Urinary bladder (tissue), 2 donors: ENCODE results near the gene SLC30A10. TPM values are rescaled to one million over a fixed set of nuclear protein-coding genes. Genes with fewer than 3 reads are reported as not detected.

Experiments used
- polyA plus RNA-seq: library from polyadenylated mRNA; stranded (reverse); fragments of 200-250 nt; gene quantifications from one replicate; pipeline ENCODE4 v1.2.3, GENCODE V29; 2013
- small RNA-seq: library from RNA; depleted of rRNA; stranded (forward); fragments of <200 nt; gene quantifications from one replicate; pipeline ENCODE3, GENCODE V24; 2014
- total RNA-seq: library from RNA; depleted of rRNA; stranded (reverse); fragments of >200 nt; gene quantifications from one replicate; pipeline ENCODE4 v1.2.3, GENCODE V29; 2014
- donor health status: healthy.

SLC30A10 gene
- total and polyA plus RNA-seq, 2 donors = 1.4 TPM; not detected in 1

Small RNA genes lying within 50 kb of the gene (small RNA-seq; reads per million reads assigned to genes)
- not detected for gene RF00012

Other genes with a start within 250 kb of the SLC30A10 start
- gene EPRS1, start 117.9 kb upstream of the SLC30A10 start, total RNA-seq = 112 TPM
- 33.7 TPM for gene EPRS1, start 117.9 kb upstream of the SLC30A10 start, polyA plus RNA-seq
- gene BPNT1, start 161.2 kb upstream of the SLC30A10 start, total RNA-seq = 24.3 TPM
- gene BPNT1, start 161.2 kb upstream of the SLC30A10 start, polyA plus RNA-seq = 16.5 TPM
- 71.1 TPM for gene IARS2, start 165.6 kb upstream of the SLC30A10 start, total RNA-seq
- gene IARS2, start 165.6 kb upstream of the SLC30A10 start, polyA plus RNA-seq = 50.3 TPM